Esophagus muscularis mucosa (tissue), 4 donors: ENCODE data around the gene TUT1. TPM values are rescaled to one million over a fixed set of nuclear protein-coding genes. Genes with fewer than 3 reads are reported as not detected.
A peak's percentile ranks its signal among the peaks of the same experiment; 100 is the strongest.
"Not testable (repeated sequence)": the region's sequence is repeated elsewhere in the genome, so short reads cannot be mapped to it uniquely, and the experiment has no call there.

ENCODE experiments used
- DNase-seq: peaks from one replicate; pipeline ENCODE4 v3.0.0-alpha.2; 2017; ENCODE audit errors: extremely low spot score
- H3K27ac ChIP-seq, 4 donors: fragments of 200-600 bp; sonication (generic); replicated peaks in 1 of 4; 1 replicate in 3 of 4; 2 replicates in 1 of 4; pipeline ENCODE4 v1.5.1; 2016 to 2019; ENCODE audit warnings: mild to moderate bottlenecking in 1 of 4
- H3K27me3 ChIP-seq, 4 donors: fragments of 200-600 bp; sonication (generic); one replicate each; pipeline versions ENCODE4 v1.5.1 to v1.6.0; 2016 to 2019
- H3K36me3 ChIP-seq, 4 donors: fragments of 200-600 bp; sonication (generic); one replicate each; pipeline ENCODE4 v1.5.1; 2016 to 2019
- H3K4me1 ChIP-seq, 4 donors: fragments of 200-600 bp; sonication (generic); one replicate each; pipeline ENCODE4 v1.5.1; 2016 to 2019
- H3K4me3 ChIP-seq, 4 donors: fragments of 200-600 bp; sonication (generic); 1 replicate in 2 of 4; 2 replicates in 2 of 4; pipeline ENCODE4 v1.5.1; 2016 to 2019; ENCODE audit warnings: mild to moderate bottlenecking in 4 of 4, moderate library complexity in 1 of 4
- H3K9me3 ChIP-seq, 4 donors: fragments of 200-600 bp; sonication (generic); 1 replicate in 3 of 4; 2 replicates in 1 of 4; pipeline ENCODE4 v1.5.1; 2016 to 2019
- EP300 ChIP-seq: sonication (generic); formaldehyde crosslinking; IDR thresholded peaks from one replicate; pipeline ENCODE4 v1.6.1; 2017; ENCODE audit warnings: antibody characterized with exemption
- POLR2A ChIP-seq: fragments of 450-650 bp; IDR thresholded peaks from one replicate; pipeline ENCODE4 v1.6.1; 2017; ENCODE audit warnings: antibody characterized with exemption, moderate library complexity, mild to moderate bottlenecking, low read depth
- POLR2AphosphoS5 ChIP-seq, 2 donors: sonication (generic); formaldehyde crosslinking; IDR thresholded peaks; one replicate each; pipeline ENCODE4 v1.6.1; 2017; ENCODE audit warnings: antibody characterized with exemption in 2 of 2
- WGBS: methylation state at CpG from one replicate; pipeline ENCODE4 v1.1.5; 2018; 5-methylcytosine and 5-hydroxymethylcytosine counted together
- intact Hi-C: fragments of 100-400 bp; cut with DNase I; formaldehyde crosslinking; loops from one replicate; pipeline ENCODE4 v1.15.1; 2023
- total RNA-seq, 4 donors: library from RNA; depleted of rRNA; stranded (reverse); fragments of >200 nt; gene quantifications; one replicate each; pipeline versions ENCODE4 v1.1.0 to v1.2.1, GENCODE V29; 2016
- TF ChIP-seq, protein P1 (sequence below), 3 experiments: fragments of 200-600 bp in 2 of 3; fragments of 450-650 bp in 1 of 3; sonication (generic) in 2 of 3; IDR thresholded peaks; one replicate each; pipeline ENCODE4 v1.5.1; 2017 to 2019; ENCODE audit warnings: antibody characterized with exemption in 3 of 3, mild to moderate bottlenecking in 2 of 3, moderate library complexity in 1 of 3

Gene TUT1
- total RNA-seq, 4 donors from 2014 or later, result 4.2 to 8.0 (median 6.0) TPM

DNA sequence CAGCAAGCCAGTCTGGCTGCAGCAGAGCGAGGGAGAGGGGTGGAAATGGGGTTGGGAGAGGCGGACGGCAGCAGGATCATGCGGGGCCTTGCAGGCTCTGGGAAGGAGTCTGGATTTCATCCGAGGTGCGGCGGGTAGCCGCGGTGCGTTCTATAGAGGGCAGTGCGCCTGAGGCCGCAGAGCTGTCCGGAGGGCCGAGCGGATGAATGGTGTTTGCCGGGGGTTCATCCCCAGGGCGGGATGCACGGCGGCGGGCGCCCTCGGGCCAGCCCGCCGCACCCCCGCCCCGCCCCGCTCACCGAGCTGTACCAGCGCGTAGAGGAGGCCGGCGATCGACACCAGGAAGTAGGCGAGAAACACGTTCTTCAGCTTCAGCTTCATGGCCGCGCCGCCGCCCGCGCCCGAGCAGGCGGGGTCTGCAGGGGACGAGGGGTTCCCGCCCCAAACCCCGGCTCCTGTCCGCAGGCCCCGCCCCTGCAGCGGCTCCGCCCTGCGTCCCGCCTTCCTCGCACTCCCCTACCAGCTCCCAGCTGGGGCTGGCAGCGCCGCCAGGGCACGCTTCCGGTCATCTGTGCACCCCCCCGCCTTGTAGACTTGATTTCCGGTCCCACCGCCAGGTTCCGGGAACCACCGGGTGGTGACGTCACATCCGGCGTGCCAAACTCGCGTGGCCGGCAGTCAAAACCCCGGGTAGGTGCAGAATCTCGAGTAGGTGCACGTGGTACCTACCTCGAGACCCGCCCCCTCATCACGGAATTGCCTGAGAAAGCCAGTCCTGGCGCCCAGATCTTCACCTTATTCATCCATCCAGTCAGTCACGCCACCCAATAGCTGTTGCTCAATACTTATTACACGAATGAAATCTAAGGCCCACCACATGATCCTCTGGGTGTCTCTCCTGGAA, 30.5 kb upstream of the TUT1 start, which contains the start of gene B3GAT3:
Gene B3GAT3, minus strand, starts transcription at position 420 of the 904 bp plus-strand sequence. Its CDS starts 39 bp downstream, at position 381.
- no peaks in the 10 kb centered on the region for H3K9me3 ChIP-seq
- intact Hi-C loops, result no loop called here
- H3K4me1 ChIP-seq, result peaks cover 16 to 33% (median 23%) of the 10 kb centered on the region in 4 donors
- TF ChIP-seq POLR2A (peak; percentile 63), EP300 (peak; percentile 85), POLR2AphosphoS5 (IDR thresholded peaks at IDR 0.05) (peak; percentile 96 to 98)
- TF ChIP-seq, protein P1, sequence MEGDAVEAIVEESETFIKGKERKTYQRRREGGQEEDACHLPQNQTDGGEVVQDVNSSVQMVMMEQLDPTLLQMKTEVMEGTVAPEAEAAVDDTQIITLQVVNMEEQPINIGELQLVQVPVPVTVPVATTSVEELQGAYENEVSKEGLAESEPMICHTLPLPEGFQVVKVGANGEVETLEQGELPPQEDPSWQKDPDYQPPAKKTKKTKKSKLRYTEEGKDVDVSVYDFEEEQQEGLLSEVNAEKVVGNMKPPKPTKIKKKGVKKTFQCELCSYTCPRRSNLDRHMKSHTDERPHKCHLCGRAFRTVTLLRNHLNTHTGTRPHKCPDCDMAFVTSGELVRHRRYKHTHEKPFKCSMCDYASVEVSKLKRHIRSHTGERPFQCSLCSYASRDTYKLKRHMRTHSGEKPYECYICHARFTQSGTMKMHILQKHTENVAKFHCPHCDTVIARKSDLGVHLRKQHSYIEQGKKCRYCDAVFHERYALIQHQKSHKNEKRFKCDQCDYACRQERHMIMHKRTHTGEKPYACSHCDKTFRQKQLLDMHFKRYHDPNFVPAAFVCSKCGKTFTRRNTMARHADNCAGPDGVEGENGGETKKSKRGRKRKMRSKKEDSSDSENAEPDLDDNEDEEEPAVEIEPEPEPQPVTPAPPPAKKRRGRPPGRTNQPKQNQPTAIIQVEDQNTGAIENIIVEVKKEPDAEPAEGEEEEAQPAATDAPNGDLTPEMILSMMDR (IDR thresholded peaks at IDR 0.05), result peak in 1 of 3 experiments; percentile 25
- H3K27me3 ChIP-seq, result no peaks in the 10 kb centered on the region
- 2% methylated on average over 27 of the region's 77 CpGs for WGBS
- peaks cover 18 to 46% (median 33%) of the 10 kb centered on the region in 4 donors for H3K36me3 ChIP-seq
- H3K4me3 ChIP-seq, result peak within 1 kb of the TSS; percentile 66 to 87 (median 76)
- peak; percentile 99 for DNase-seq
- H3K27ac ChIP-seq, result peak within 1 kb of the TSS; percentile 83 to 91 (median 88)

DNA sequence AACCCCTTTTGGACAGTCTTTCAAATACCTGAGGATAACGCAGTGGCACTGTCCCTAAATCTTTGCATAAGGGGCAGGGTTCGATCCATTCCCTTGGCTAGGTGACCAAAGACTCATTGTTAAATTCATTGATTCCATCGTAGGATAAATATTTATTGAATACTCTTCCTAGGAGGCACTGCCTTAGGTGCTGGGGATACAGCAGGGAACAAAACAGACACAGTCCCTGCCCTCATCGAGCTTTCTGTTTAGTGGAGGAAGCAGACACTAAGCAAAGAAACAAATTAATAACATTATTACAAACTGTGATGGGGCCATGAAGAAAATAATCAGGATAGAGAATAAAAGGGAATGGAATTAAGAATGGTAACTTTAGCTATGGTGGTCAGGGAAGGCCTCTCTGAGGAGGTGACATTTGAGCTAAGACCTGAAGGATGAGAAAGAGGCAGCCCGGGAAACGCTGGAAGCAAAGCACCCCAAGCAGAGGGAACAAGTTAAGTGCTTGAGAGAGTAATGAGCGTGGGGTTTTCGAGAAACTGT, 29.8 kb upstream of the TUT1 start:
- H3K9me3 ChIP-seq, result no peaks in the 10 kb centered on the region
- H3K4me1 ChIP-seq, result peaks cover 16 to 33% (median 23%) of the 10 kb centered on the region in 4 donors
- peak overlapping the region; percentile 66 to 87 (median 76) for H3K4me3 ChIP-seq
- intact Hi-C loops, result no loop called here
- no peak for DNase-seq
- WGBS, result 34% methylated on average over 8 of the region's 8 CpGs
- TF ChIP-seq POLR2A (no peak), EP300 (no peak), POLR2AphosphoS5 (IDR thresholded peaks at IDR 0.05) (no peak)
- TF ChIP-seq, protein P1 (IDR thresholded peaks at IDR 0.05), result no peak
- no peaks in the 10 kb centered on the region for H3K27me3 ChIP-seq
- H3K36me3 ChIP-seq, result peaks cover 15 to 45% (median 32%) of the 10 kb centered on the region in 4 donors
- peak overlapping the region; percentile 83 to 91 (median 88) for H3K27ac ChIP-seq

DNA sequence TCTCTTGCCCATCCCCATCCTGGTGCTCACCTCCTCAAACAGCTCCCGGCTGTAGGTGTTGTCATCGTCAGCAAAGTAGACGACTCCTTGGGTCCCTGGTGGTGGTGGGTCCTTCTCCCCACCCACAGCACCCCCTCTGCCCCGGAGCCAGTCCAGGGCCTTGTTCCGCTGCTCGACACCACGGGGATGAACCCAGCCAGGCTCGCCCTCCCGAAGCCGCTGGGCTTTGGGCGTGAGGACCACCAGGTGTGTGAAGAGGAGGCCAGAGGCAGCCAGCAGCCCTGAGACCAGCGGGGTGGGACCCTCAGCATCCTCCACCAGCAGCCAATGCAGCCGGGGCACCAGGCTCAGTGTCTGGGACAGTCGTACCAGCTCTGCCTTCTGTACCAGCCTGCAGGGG, 25.6 kb upstream of the TUT1 start:
- H3K36me3 ChIP-seq, result peaks cover 5 to 46% (median 33%) of the 10 kb centered on the region in 4 donors
- intact Hi-C loops, H3K9me3 ChIP-seq, H3K4me3 ChIP-seq, H3K27ac ChIP-seq, DNase-seq, H3K27me3 ChIP-seq: not testable (repeated sequence)
- H3K4me1 ChIP-seq, result peaks cover 17 to 40% (median 31%) of the 10 kb centered on the region in 4 donors
- 78% methylated on average over 3 of the region's 14 CpGs for WGBS

DNA sequence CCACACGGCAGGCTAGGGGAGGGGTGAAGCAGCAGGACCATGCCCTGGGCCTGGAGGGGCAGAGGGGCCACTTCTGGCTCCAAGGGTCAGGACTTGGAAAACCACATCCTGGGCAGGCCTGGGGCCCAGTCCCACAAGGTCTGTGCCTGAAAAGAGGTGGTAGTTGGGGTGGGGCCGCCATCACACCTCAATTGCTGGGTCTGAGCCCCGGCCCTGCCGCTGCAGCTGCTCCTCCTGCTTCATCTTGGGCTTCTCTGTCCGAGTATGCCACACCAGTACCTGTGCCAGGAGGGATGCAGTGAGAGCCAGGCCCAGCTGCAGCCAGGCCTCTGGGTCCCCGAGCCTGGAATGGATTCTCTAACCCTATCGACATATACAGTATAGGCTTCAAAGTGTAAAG, 24.2 kb upstream of the TUT1 start:
- intact Hi-C loops, result no loop called here
- Histone ChIP-seq H3K27ac (no peak overlapping the region), H3K36me3 (peaks cover 5 to 52% (median 34%) of the 10 kb centered on the region in 4 donors), H3K27me3 (no peaks in the 10 kb centered on the region), H3K9me3 (no peaks in the 10 kb centered on the region), H3K4me3 (no peak overlapping the region), H3K4me1 (peaks cover 21 to 44% (median 36%) of the 10 kb centered on the region in 4 donors)
- TF ChIP-seq POLR2A, result no peak
- TF ChIP-seq POLR2AphosphoS5 (IDR thresholded peaks at IDR 0.05), result no peak
- no peak for TF ChIP-seq EP300
- TF ChIP-seq, protein P1 (IDR thresholded peaks at IDR 0.05), result no peak
- WGBS, result 100% methylated on average over 1 of the region's 7 CpGs
- DNase-seq, result no peak

DNA sequence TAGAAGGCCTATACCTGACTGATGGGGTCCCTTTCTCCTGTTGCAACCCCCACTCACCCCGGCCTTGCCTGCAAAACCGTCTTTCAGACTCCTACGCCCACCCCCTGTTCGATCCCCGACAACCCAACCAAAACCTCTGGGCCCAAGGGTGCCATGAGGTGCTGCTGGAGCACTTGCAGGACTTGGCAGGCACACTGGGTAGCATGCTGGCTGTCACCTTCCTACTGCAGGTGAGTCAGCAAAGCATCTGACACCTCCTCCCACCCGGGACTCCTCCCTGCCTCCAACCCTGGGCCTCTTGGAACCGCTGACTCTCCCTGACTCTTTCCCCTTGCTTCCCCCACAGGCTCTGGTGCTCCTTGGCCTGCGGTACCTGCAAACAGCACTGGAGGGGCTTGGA, 23.0 kb upstream of the TUT1 start:
- peaks cover 5 to 59% (median 44%) of the 10 kb centered on the region in 4 donors for H3K36me3 ChIP-seq
- no peaks in the 10 kb centered on the region for H3K9me3 ChIP-seq
- 70% methylated on average over 8 of the region's 8 CpGs for WGBS
- H3K27ac ChIP-seq, result peak overlapping the region in 3 of 4 donors; percentile 95 to 99 (median 97)
- no peak overlapping the region for H3K4me3 ChIP-seq
- H3K27me3 ChIP-seq, result no peaks in the 10 kb centered on the region
- TF ChIP-seq, protein P1 (IDR thresholded peaks at IDR 0.05), result no peak
- TF ChIP-seq EP300 (no peak), POLR2A (no peak), POLR2AphosphoS5 (IDR thresholded peaks at IDR 0.05) (no peak)
- no peak for DNase-seq
- H3K4me1 ChIP-seq, result peaks cover 24 to 37% (median 33%) of the 10 kb centered on the region in 4 donors
- intact Hi-C loops, result no loop called here
